ENCODE measurements around the gene TBX21. TPM values are rescaled to one million over a fixed set of nuclear protein-coding genes. Genes with fewer than 3 reads are reported as not detected.
A peak's percentile ranks its signal among the peaks of the same experiment; 100 is the strongest.

The TBX21 gene
- polyA plus RNA-seq, 3 donors, result 0.05 to 0.16 (median 0.13) TPM

- Histone ChIP-seq H3K9ac (ENCODE audit: insufficient read depth, low read length, poor library complexity, severe bottlenecking) (no peak overlapping the region), H3K9me3 (replicated peaks in 1 of 2; ENCODE audit: control insufficient read depth in 1 of 2, insufficient read depth in 1 of 2, low read length in 2 of 2) (no peaks in the 10 kb centered on the region), H3K4me3 (replicated peaks in 1 of 3; ENCODE audit: low read depth in 2 of 3, low read length in 3 of 3) (no peak overlapping the region), H3K4me1 (ENCODE audit: control insufficient read depth in 1 of 2, insufficient read depth in 2 of 2, low read length in 2 of 2) (peaks cover 17 to 37% of the 10 kb centered on the region in 2 donors), H3K27ac (ENCODE audit: low read depth in 1 of 2, low read length in 2 of 2) (no peak overlapping the region), H2AFZ (ENCODE audit: insufficient read depth, low read depth, low read length, poor library complexity, severe bottlenecking) (no peak overlapping the region), H3K27me3 (ENCODE audit: control insufficient read depth in 2 of 2, insufficient read depth in 2 of 2, low read length in 2 of 2) (peaks cover 9 to 19% of the 10 kb centered on the region in 2 donors), H3K4me2 (replicated peaks; ENCODE audit: extremely low read depth, low read length, poor library complexity, severe bottlenecking) (no peak overlapping the region), H3K36me3 (replicated peaks in 1 of 2; ENCODE audit: control insufficient read depth in 1 of 2, insufficient read depth in 2 of 2, low read length in 2 of 2) (peaks cover 4 to 25% of the 10 kb centered on the region in 2 donors), H3K79me2 (ENCODE audit: insufficient read depth, low read length) (no peaks in the 10 kb centered on the region), H4K20me1 (ENCODE audit: insufficient read depth, low read length) (peaks cover 22% of the 10 kb centered on the region)
- DNase-seq, result no peak
- peaks cover 0 to 9% (median 0%) of the 10 kb centered on the region in 7 donors for H3K9me3 Mint-ChIP-seq
- TF ChIP-seq CTCF (IDR thresholded peaks at IDR 0.05), result no peak
- peaks cover 15 to 24% of the 10 kb centered on the region in 2 donors for H3K36me3 Mint-ChIP-seq
- H3K27me3 Mint-ChIP-seq (ENCODE audit: low read depth in 3 of 3), result peaks cover 17 to 23% (median 23%) of the 10 kb centered on the region in 3 donors
- intact Hi-C loops (cut with micrococcal nuclease), result no loop called here
- no peak overlapping the region for H3K4me3 Mint-ChIP-seq
- WGBS (ENCODE audit: insufficient coverage), result 81% methylated on average over 2 of the region's 3 CpGs
- H3K27ac Mint-ChIP-seq, result no peak overlapping the region
- peaks cover 34% of the 10 kb centered on the region for H3K4me1 Mint-ChIP-seq
Observed at GRCh38 chr17:47690121-47690520, 42.9 kb upstream of the TBX21 start.

GRCh38 chr17:47692137-47692894 is 40.7 kb upstream of the TBX21 start:
- 0% methylated on average over 1 of the region's 2 CpGs for WGBS (ENCODE audit: insufficient coverage)
- H3K27ac Mint-ChIP-seq, result no peak overlapping the region

More at GRCh38 chr17:47692137-47692894, 40.7 kb upstream of the TBX21 start:
- intact Hi-C loops (cut with micrococcal nuclease), result no loop called here
- Histone ChIP-seq H3K4me3 (replicated peaks in 1 of 3; ENCODE audit: low read depth in 2 of 3, low read length in 3 of 3) (no peak overlapping the region), H3K79me2 (ENCODE audit: insufficient read depth, low read length) (no peaks in the 10 kb centered on the region), H3K4me2 (replicated peaks; ENCODE audit: extremely low read depth, low read length, poor library complexity, severe bottlenecking) (no peak overlapping the region), H3K27me3 (ENCODE audit: control insufficient read depth in 2 of 2, insufficient read depth in 2 of 2, low read length in 2 of 2) (peaks cover 9 to 19% of the 10 kb centered on the region in 2 donors), H3K36me3 (replicated peaks in 1 of 2; ENCODE audit: control insufficient read depth in 1 of 2, insufficient read depth in 2 of 2, low read length in 2 of 2) (peaks cover 0 to 6% of the 10 kb centered on the region in 2 donors), H3K27ac (ENCODE audit: low read depth in 1 of 2, low read length in 2 of 2) (no peak overlapping the region), H4K20me1 (ENCODE audit: insufficient read depth, low read length) (peaks cover 5% of the 10 kb centered on the region), H3K9ac (ENCODE audit: insufficient read depth, low read length, poor library complexity, severe bottlenecking) (no peak overlapping the region), H2AFZ (ENCODE audit: insufficient read depth, low read depth, low read length, poor library complexity, severe bottlenecking) (peak overlapping the region; percentile 59), H3K4me1 (ENCODE audit: control insufficient read depth in 1 of 2, insufficient read depth in 2 of 2, low read length in 2 of 2) (peaks cover 22 to 34% of the 10 kb centered on the region in 2 donors), H3K9me3 (replicated peaks in 1 of 2; ENCODE audit: control insufficient read depth in 1 of 2, insufficient read depth in 1 of 2, low read length in 2 of 2) (no peaks in the 10 kb centered on the region)
- Mint-ChIP-seq H3K36me3 (peaks cover 6 to 8% of the 10 kb centered on the region in 2 donors), H3K27me3 (ENCODE audit: low read depth in 3 of 3) (peaks cover 25 to 34% (median 26%) of the 10 kb centered on the region in 3 donors), H3K4me1 (peaks cover 25% of the 10 kb centered on the region), H3K9me3 (peaks cover 0 to 9% (median 0%) of the 10 kb centered on the region in 7 donors), H3K4me3 (peak overlapping the region in 1 of 2 donors; percentile 94)
- DNase-seq, result no peak
- no peak for TF ChIP-seq CTCF (IDR thresholded peaks at IDR 0.05)

Data from CD14-positive monocyte (primary cell).